ENCODE measurements around the gene DST. TPM values are rescaled to one million over a fixed set of nuclear protein-coding genes. Genes with fewer than 3 reads are reported as not detected.

DST gene
- total RNA-seq, 2 experiments from 2014 or later, result 5.7 to 5.9 TPM

GRCh38 chr6:56652231-56652630, 9.5 kb upstream of the DST start:
- H3K9me3 ChIP-seq (ENCODE audit: control insufficient read depth in 1 of 2, insufficient read depth in 1 of 2, low read length in 2 of 2), result no peaks in the 10 kb centered on the region
- H3K27ac Mint-ChIP-seq, result no peak overlapping the region
- DNase-seq (no peak), ATAC-seq (ENCODE audit: poor library complexity) (no peak)
- H3K4me1 Mint-ChIP-seq (ENCODE audit: low read depth), result no peaks in the 10 kb centered on the region
- no peaks in the 10 kb centered on the region for H3K36me3 Mint-ChIP-seq (ENCODE audit: low read depth)
- H3K27ac ChIP-seq (ENCODE audit: low read depth in 1 of 2, low read length in 2 of 2), result no peak overlapping the region
- CTCF ChIA-PET, result no interaction called here
- no peaks in the 10 kb centered on the region for H3K4me1 ChIP-seq (ENCODE audit: insufficient read depth, low read length)
- H3K27me3 Mint-ChIP-seq, result peaks cover 9% of the 10 kb centered on the region
- peaks cover 0 to 2% of the 10 kb centered on the region in 2 experiments for H3K27me3 ChIP-seq (ENCODE audit: control insufficient read depth in 1 of 2, insufficient read depth in 2 of 2, low read length in 2 of 2)
- no peak for TF ChIP-seq CTCF (IDR thresholded peaks at IDR 0.05)
- H3K36me3 ChIP-seq (ENCODE audit: insufficient read depth, low read length), result no peaks in the 10 kb centered on the region
- no peak overlapping the region for H3K4me3 ChIP-seq (ENCODE audit: low read length)
- intact Hi-C loops (cut with DNase I, micrococcal nuclease), result no loop called here
- H3K4me3 Mint-ChIP-seq, result no peak overlapping the region
- no peaks in the 10 kb centered on the region for H3K9me3 Mint-ChIP-seq
- POLR2A ChIA-PET, result no interaction called here

- intact Hi-C loops (cut with DNase I, micrococcal nuclease), result no loop called here
- ChIA-PET CTCF (interaction anchor here (0.6 kb wide), 1 partner anchor 1100 kb away, joined by 3 read pairs; no protein-coding TSS in a partner anchor), POLR2A (no interaction called here)
- no peak overlapping the region for H3K4me3 Mint-ChIP-seq
- H3K27me3 Mint-ChIP-seq, result peaks cover 9% of the 10 kb centered on the region
- H3K36me3 Mint-ChIP-seq (ENCODE audit: low read depth), result no peaks in the 10 kb centered on the region
- Histone ChIP-seq H3K36me3 (ENCODE audit: insufficient read depth, low read length) (no peaks in the 10 kb centered on the region), H3K4me3 (ENCODE audit: low read length) (no peak overlapping the region), H3K27ac (ENCODE audit: low read depth in 1 of 2, low read length in 2 of 2) (no peak overlapping the region), H3K27me3 (ENCODE audit: control insufficient read depth in 1 of 2, insufficient read depth in 2 of 2, low read length in 2 of 2) (peaks cover 0 to 2% of the 10 kb centered on the region in 2 experiments), H3K9me3 (ENCODE audit: control insufficient read depth in 1 of 2, insufficient read depth in 1 of 2, low read length in 2 of 2) (no peaks in the 10 kb centered on the region), H3K4me1 (ENCODE audit: insufficient read depth, low read length) (no peaks in the 10 kb centered on the region)
- no peak overlapping the region for H3K27ac Mint-ChIP-seq
- H3K9me3 Mint-ChIP-seq, result no peaks in the 10 kb centered on the region
- no peak for DNase-seq
- no peak for TF ChIP-seq CTCF (IDR thresholded peaks at IDR 0.05)
- ATAC-seq (ENCODE audit: poor library complexity), result no peak
- no peaks in the 10 kb centered on the region for H3K4me1 Mint-ChIP-seq (ENCODE audit: low read depth)
Observed at GRCh38 chr6:56650191-56650590, 7.5 kb upstream of the DST start.

GRCh38 chr6:56649782-56650181, 7.1 kb upstream of the DST start:
- H3K36me3 ChIP-seq (ENCODE audit: insufficient read depth, low read length), result no peaks in the 10 kb centered on the region
- H3K9me3 ChIP-seq (ENCODE audit: control insufficient read depth in 1 of 2, insufficient read depth in 1 of 2, low read length in 2 of 2), result no peaks in the 10 kb centered on the region
- H3K27ac ChIP-seq (ENCODE audit: low read depth in 1 of 2, low read length in 2 of 2), result no peak overlapping the region
- ATAC-seq (ENCODE audit: poor library complexity), result no peak
- no peak overlapping the region for H3K4me3 ChIP-seq (ENCODE audit: low read length)
- no peaks in the 10 kb centered on the region for H3K9me3 Mint-ChIP-seq
- no peaks in the 10 kb centered on the region for H3K4me1 ChIP-seq (ENCODE audit: insufficient read depth, low read length)
- intact Hi-C loops (cut with DNase I, micrococcal nuclease), result no loop called here
- H3K4me1 Mint-ChIP-seq (ENCODE audit: low read depth), result no peaks in the 10 kb centered on the region
- no peak for TF ChIP-seq CTCF (IDR thresholded peaks at IDR 0.05)
- no peak for DNase-seq
- no peak overlapping the region for H3K27ac Mint-ChIP-seq
- peaks cover 0 to 2% of the 10 kb centered on the region in 2 experiments for H3K27me3 ChIP-seq (ENCODE audit: control insufficient read depth in 1 of 2, insufficient read depth in 2 of 2, low read length in 2 of 2)
- ChIA-PET POLR2A (no interaction called here), CTCF (no interaction called here)
- no peaks in the 10 kb centered on the region for H3K36me3 Mint-ChIP-seq (ENCODE audit: low read depth)
- H3K4me3 Mint-ChIP-seq, result no peak overlapping the region
- peaks cover 9% of the 10 kb centered on the region for H3K27me3 Mint-ChIP-seq

All from CD4-positive, alpha-beta T cell (primary cell).